GM21528 (cell line): Measurements from ENCODE around the gene TNPO2.

Experiments used
- ATAC-seq: cut with Tn5 transposase; IDR thresholded peaks from one replicate; pipeline ENCODE4 v1.9.1; 2021; ENCODE audit warnings: mild to moderate bottlenecking, moderate library complexity; ENCODE audit not compliant: unreplicated experiment, low FRiP score

TNPO2 gene

GRCh38 chr19:12723641-12724426 is at the start of gene TNPO2:
TSS of gene TNPO2 (minus strand) at chr19:12723932. CDS start at chr19:12720977, 2,955 bp downstream.
- no peak for ATAC-seq

- ATAC-seq, result no peak
Measured at GRCh38 chr19:12772323-12772722, 48.6 kb upstream of the TNPO2 start.

GRCh38 chr19:12770922-12771321 is 47.2 kb upstream of the TNPO2 start:
- no peak for ATAC-seq

- ATAC-seq, result no peak
Measured at GRCh38 chr19:12769689-12770088, 46.0 kb upstream of the TNPO2 start.

GRCh38 chr19:12767666-12768065 is 43.9 kb upstream of the TNPO2 start:
- ATAC-seq, result no peak

- no peak for ATAC-seq
Measured at GRCh38 chr19:12767150-12767549, 43.4 kb upstream of the TNPO2 start.

GRCh38 chr19:12766051-12766521 is 42.4 kb upstream of the TNPO2 start:
- ATAC-seq, result no peak

- ATAC-seq, result no peak
Measured at GRCh38 chr19:12764698-12765097, 41.0 kb upstream of the TNPO2 start.

- ATAC-seq, result no peak
Measured at GRCh38 chr19:12763100-12763499, 39.4 kb upstream of the TNPO2 start.

GRCh38 chr19:12759686-12760085 is 36.0 kb upstream of the TNPO2 start:
- ATAC-seq, result no peak

- ATAC-seq, result no peak
Measured at GRCh38 chr19:12757544-12758274, 34.0 kb upstream of the TNPO2 start.

GRCh38 chr19:12756150-12756883 is 32.6 kb upstream of the TNPO2 start:
- no peak for ATAC-seq

GRCh38 chr19:12754465-12755196 is 30.9 kb upstream of the TNPO2 start:
- ATAC-seq, result no peak

- no peak for ATAC-seq
Measured at GRCh38 chr19:12752056-12752781, 28.5 kb upstream of the TNPO2 start.

GRCh38 chr19:12751635-12752034 is 27.9 kb upstream of the TNPO2 start, which contains the start of gene BEST2:
TSS of gene BEST2 (plus strand) at chr19:12751791. CDS start at chr19:12752593, 802 bp downstream.
- no peak for ATAC-seq

GRCh38 chr19:12750851-12751250 is 27.1 kb upstream of the TNPO2 start:
- no peak for ATAC-seq

- ATAC-seq, result no peak
Measured at GRCh38 chr19:12749938-12750521, 26.3 kb upstream of the TNPO2 start.

- ATAC-seq, result no peak
Measured at GRCh38 chr19:12748489-12748888, 24.8 kb upstream of the TNPO2 start.

- no peak for ATAC-seq
Measured at GRCh38 chr19:12745166-12745897, 21.6 kb upstream of the TNPO2 start.
